Measurements from ENCODE around the gene SULF2.

The SULF2 gene

DNA sequence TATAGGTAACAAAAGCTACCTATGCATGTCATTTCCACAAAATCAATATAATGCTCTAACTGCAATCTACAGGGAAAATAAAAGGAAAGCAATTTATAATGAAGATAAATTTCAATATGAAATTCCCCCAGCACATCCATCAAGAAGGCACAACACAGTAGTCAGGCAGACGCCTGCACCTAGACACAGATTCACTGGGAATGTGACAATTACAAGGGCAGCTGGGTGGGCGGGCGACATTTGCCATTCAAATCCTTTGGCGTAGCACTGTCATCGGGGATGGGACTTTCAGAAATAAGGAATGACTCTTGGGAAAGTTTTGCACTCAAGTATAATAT, 60.4 kb downstream of the SULF2 start:
- Histone ChIP-seq H3K9me3 (no peaks in the 10 kb centered on the region), H3K4me3 (ENCODE audit: low read depth, low read length) (no peak overlapping the region), H3K27me3 (no peaks in the 10 kb centered on the region), H3K4me1 (peaks cover 18% of the 10 kb centered on the region), H3K36me3 (no peaks in the 10 kb centered on the region)
- DNase-seq: no peak
- TF ChIP-seq, protein P1, sequence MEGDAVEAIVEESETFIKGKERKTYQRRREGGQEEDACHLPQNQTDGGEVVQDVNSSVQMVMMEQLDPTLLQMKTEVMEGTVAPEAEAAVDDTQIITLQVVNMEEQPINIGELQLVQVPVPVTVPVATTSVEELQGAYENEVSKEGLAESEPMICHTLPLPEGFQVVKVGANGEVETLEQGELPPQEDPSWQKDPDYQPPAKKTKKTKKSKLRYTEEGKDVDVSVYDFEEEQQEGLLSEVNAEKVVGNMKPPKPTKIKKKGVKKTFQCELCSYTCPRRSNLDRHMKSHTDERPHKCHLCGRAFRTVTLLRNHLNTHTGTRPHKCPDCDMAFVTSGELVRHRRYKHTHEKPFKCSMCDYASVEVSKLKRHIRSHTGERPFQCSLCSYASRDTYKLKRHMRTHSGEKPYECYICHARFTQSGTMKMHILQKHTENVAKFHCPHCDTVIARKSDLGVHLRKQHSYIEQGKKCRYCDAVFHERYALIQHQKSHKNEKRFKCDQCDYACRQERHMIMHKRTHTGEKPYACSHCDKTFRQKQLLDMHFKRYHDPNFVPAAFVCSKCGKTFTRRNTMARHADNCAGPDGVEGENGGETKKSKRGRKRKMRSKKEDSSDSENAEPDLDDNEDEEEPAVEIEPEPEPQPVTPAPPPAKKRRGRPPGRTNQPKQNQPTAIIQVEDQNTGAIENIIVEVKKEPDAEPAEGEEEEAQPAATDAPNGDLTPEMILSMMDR (IDR thresholded peaks at IDR 0.05; ENCODE audit: low read depth, low read length): no peak

DNA sequence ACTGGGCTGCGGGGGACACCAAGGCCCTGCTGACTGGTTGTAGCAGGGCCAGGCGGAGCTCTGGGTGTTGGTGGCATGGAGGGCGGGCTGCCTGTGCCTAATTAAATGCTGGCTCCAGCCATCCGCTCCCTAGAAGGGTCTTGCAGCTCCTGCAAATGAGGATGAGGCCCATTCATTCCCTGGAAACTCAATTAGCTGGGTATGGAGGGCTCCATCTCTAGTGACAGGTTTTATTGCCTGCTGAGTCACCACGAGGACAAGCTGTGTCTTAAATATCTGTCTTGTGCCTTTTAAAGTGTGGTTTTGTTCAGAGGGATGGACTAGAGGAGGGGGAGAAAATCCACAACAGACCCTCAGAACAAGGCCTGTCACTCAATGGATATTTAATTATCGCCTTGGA, 60.9 kb downstream of the SULF2 start:
- H3K36me3 ChIP-seq: no peaks in the 10 kb centered on the region
- peak; percentile 84 for DNase-seq
- H3K9me3 ChIP-seq: no peaks in the 10 kb centered on the region
- no peaks in the 10 kb centered on the region for H3K27me3 ChIP-seq
- peaks cover 21% of the 10 kb centered on the region for H3K4me1 ChIP-seq
- no peak overlapping the region for H3K4me3 ChIP-seq (ENCODE audit: low read depth, low read length)
- TF ChIP-seq, protein P1 (IDR thresholded peaks at IDR 0.05; ENCODE audit: low read depth, low read length): no peak

DNA sequence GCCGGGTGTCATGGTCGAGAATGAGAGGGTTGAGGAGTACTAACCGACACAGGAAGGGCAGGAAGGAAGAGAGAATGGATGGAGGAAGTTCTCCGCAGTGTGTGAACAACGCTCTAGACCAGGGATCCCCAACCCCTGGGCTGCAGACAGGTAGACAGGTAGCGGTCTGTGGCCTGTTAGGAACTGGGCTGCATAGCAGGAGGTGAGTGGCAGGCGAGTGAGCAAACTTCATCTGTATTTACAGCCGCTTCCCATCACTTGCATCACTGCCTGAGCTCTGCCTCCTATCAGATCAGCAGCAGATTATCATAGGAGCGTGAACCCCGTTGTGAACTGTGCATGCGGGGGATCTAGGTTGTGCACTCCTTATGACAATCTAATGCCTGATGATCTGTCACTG, 62.0 kb downstream of the SULF2 start:
- H3K4me1 ChIP-seq: peaks cover 22% of the 10 kb centered on the region
- DNase-seq: no peak
- no peaks in the 10 kb centered on the region for H3K27me3 ChIP-seq
- TF ChIP-seq, protein P1 (IDR thresholded peaks at IDR 0.05; ENCODE audit: low read depth, low read length): no peak
- no peaks in the 10 kb centered on the region for H3K9me3 ChIP-seq
- no peak overlapping the region for H3K4me3 ChIP-seq (ENCODE audit: low read depth, low read length)
- H3K36me3 ChIP-seq: no peaks in the 10 kb centered on the region; the same call in 1 of the 2 replicates

DNA sequence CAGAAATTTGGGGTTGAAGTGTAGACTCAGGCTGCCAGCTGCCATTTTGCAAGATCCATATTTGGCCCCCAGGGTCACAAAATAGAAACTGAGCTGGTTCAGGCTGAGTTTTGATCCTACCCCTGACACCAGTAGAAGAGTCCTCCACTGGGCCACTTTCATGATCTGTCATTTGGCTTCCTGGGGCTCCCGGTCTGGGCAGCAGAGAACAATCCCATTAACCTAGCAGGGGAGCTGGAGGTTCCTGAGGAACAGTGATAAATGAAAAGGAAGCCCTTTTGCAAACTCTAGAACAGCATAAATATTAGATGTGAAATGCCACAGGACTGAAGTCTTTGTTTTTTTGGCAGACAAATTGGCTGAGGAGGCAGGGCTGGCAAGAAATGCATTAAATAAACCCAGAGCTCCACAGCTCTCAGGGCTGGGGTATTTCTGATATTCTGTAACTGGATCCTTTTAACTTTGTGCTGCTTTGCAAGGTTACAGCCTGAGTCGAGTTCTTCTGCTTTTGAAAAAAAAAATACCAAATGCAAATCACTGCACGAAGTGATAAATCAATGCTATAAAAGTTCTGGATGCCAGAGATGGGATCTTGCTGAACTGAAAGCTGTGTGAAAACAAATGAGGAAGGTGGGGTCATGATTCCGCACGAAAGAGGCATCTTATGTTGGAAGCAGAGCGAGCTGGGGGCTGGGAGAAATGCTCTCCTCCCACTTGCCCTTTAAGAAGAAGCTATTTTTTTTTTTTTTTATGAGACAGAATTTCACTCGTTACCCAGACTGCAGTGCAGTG, 64.4 kb downstream of the SULF2 start:
- H3K27me3 ChIP-seq: no peaks in the 10 kb centered on the region
- TF ChIP-seq, protein P1 (IDR thresholded peaks at IDR 0.05; ENCODE audit: low read depth, low read length): no peak
- no peaks in the 10 kb centered on the region; the same call in none of the 2 replicates for H3K36me3 ChIP-seq
- H3K4me3 ChIP-seq (ENCODE audit: low read depth, low read length): no peak overlapping the region
- no peaks in the 10 kb centered on the region for H3K9me3 ChIP-seq
- DNase-seq: no peak
- peaks cover 21% of the 10 kb centered on the region for H3K4me1 ChIP-seq

DNA sequence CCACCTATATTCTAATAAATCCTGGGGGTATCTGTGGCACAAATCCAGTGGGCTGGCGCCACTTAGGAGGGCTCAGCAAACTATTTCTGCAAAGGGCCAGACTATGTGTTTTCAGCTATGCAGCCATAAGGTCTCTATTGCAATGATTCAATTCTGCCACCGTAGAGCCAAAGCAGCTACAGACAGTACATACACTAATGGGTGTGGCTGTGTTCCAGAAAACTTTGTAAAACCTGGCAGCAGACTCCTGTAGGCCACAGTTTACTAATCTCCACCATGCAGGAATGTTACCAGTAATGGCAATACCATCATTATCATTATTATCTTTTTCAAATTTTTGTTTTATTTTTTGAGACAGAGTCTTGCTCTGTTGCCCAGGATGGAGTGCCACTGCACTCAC, 65.7 kb downstream of the SULF2 start:
- Histone ChIP-seq H3K9me3 (no peaks in the 10 kb centered on the region), H3K27me3 (no peaks in the 10 kb centered on the region), H3K4me1 (peaks cover 11% of the 10 kb centered on the region), H3K36me3 (no peaks in the 10 kb centered on the region; the same call in none of the 2 replicates), H3K4me3 (ENCODE audit: low read depth, low read length) (no peak overlapping the region)
- TF ChIP-seq, protein P1 (IDR thresholded peaks at IDR 0.05; ENCODE audit: low read depth, low read length): no peak
- no peak for DNase-seq

DNA sequence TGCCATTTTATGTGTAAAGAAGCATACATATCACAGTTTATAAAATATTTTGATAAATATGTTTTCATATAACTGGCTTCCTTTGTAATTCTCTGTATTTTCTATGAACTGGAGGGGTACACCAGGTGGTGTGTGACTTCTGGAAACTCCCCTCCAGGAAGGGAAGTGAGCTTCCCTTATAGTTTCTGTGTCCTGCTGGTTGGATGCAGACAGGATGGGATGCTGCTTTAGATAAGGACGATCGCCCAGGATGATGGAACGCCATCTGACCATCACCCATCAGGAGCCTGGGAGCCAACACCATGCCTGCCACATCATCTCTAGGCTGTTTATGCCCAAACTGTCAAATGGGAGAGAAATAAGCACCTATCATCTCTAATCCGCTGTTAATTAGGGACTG, 66.1 kb downstream of the SULF2 start:
- no peaks in the 10 kb centered on the region for H3K27me3 ChIP-seq
- peaks cover 1% of the 10 kb centered on the region for H3K36me3 ChIP-seq
- peaks cover 13% of the 10 kb centered on the region for H3K4me1 ChIP-seq
- no peaks in the 10 kb centered on the region for H3K9me3 ChIP-seq
- H3K4me3 ChIP-seq (ENCODE audit: low read depth, low read length): no peak overlapping the region
- no peak for DNase-seq
- TF ChIP-seq, protein P1 (IDR thresholded peaks at IDR 0.05; ENCODE audit: low read depth, low read length): no peak

Measured in BE2C (cell line).